ENCODE results near the gene CERS5. TPM values are rescaled to one million over a fixed set of nuclear protein-coding genes. Genes with fewer than 3 reads are reported as not detected.
"Not testable (repeated sequence)": the region's sequence is repeated elsewhere in the genome, so short reads cannot be mapped to it uniquely, and the experiment has no call there.

Gene CERS5
- total RNA-seq, 1 donor from 2014 or later, result 55.6 TPM

- DNase-seq (ENCODE audit: low spot score), result no peak
These were observed 20.1 kb upstream of the CERS5 start for GRCh38 chr12:50187084-50187900.

DNA sequence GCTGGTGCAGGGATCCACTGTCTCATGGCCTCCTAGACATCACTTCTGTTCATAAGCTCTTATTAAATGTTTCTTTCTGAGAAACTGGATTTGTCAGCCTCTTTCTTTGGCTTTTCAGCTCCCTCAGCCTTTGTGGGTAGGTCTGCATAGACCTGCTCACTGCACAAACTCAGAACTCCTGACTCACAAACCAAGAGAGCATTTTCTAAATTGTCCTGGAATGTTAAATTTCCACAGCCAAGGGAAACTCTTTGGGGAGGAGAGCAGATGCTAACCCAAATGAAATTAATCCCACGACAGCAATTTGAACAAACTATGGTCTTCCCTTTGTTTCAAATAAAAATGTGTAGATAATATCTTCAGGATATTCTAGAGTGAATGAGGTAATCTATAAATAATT lies 19.5 kb upstream of the CERS5 start:
- DNase-seq (ENCODE audit: low spot score), result no peak

DNA sequence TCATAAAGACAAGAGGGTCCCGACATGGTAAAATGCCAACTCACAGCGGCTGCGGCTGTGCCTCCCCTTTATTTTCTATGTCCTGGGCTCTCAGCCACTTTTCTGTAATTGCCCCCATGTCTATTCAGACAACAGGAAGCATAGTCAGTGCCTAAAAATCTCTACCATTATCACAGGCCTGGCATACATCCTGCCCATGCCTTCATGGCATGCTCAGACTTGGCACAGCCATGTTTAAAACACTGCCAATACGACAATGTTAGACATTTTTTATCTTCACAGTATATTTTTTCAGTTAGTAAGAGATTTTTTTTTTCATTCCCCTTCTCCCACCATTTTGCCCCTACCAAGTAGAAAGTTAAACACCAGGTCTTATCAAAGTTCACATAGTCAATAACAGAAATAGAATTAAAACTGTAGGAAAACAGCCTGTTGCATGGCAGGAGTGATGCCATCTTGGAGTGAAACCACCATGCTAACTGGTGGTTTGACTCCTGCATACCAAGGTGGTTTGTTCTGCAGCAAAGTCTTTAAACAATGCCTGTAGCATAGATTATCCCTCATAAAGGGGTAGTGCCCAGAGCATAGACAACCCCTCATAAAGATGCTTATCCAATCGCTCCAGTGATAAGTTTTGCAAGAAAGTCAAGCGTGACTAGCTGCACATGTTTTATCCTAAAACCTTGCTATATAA lies 18.9 kb upstream of the CERS5 start:
- DNase-seq (ENCODE audit: low spot score), result no peak

- DNase-seq (ENCODE audit: low spot score), result no peak
These were observed 18.2 kb upstream of the CERS5 start for GRCh38 chr12:50185301-50185895.

DNA sequence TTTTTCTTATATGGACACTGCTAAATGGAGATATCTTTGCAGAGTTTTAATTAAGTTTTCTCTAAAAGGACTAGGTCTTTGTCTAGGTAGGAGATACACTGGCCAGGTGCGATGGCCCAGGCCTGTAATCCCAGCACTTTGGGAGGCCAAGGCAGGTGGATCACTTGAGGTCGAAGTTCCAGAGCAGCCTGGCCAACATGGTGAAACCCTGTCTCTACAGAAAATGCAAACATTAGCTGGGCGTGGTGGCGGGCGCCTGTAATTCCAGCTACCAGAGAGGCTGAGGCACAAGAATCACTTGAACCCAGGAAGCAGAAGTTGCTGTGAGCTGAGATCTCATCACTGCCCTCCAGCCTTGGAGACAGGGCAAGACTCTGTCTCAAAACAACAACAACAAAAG lies 17.1 kb upstream of the CERS5 start:
- DNase-seq (ENCODE audit: low spot score), result no peak

GRCh38 chr12:50182461-50182860 lies 15.3 kb upstream of the CERS5 start:
- DNase-seq (ENCODE audit: low spot score), result no peak

DNA sequence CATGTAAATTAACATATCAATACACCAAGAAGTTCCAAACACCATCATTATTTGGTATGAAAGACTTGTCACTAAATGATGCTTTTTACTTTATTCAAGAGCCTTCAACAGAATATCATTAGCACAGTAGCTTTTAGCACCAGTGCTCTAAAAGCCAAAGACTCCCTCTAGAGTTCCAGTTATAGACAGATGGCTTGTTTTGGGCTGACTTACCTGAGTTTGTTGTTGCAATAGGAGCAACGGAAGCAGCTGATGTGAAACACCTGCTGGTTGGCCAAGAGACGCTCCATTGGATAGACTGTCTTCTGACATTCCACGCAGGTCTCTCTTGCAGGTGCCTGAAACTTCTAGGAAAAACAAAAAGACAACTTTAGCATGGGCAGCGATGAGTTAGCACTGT lies 14.5 kb upstream of the CERS5 start:
- no peak for DNase-seq (ENCODE audit: low spot score)

GRCh38 chr12:50175716-50176026 lies 8.5 kb upstream of the CERS5 start:
- no peak for DNase-seq (ENCODE audit: low spot score)

- no peak for DNase-seq (ENCODE audit: low spot score)
These were observed 8.0 kb upstream of the CERS5 start for GRCh38 chr12:50174971-50175715.

GRCh38 chr12:50166799-50167048 lies 445 bp downstream of the CERS5 start:
- DNase-seq (ENCODE audit: low spot score), result no peak

- DNase-seq (ENCODE audit: low spot score), result no peak
These were observed 2.2 kb downstream of the CERS5 start for GRCh38 chr12:50164963-50165362.

- DNase-seq (ENCODE audit: low spot score), result no peak
These were observed 4.9 kb downstream of the CERS5 start for GRCh38 chr12:50162230-50162629.

GRCh38 chr12:50160643-50161042 lies 6.5 kb downstream of the CERS5 start:
- DNase-seq (ENCODE audit: low spot score), result no peak

GRCh38 chr12:50157259-50157658 lies 9.9 kb downstream of the CERS5 start:
- no peak for DNase-seq (ENCODE audit: low spot score)

DNA sequence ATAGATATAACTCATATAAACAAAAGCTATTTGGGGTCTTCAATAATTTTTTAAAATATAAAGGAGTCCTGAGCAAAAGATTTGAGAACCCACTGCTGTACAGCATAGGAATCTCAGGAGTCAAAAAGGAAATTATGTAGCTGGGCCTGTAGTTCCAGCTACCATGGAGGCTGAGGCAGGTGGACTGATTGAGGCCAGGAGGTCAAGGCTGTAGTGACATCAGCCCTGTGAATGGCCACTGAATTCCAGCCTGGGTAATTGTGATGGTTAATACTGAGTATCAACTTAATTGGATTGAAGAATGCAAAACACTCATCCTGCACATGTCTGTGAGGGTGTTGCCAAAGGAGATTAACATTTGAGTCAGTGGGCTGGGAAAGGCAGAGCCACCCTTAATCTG lies 10.5 kb downstream of the CERS5 start:
- DNase-seq (ENCODE audit: low spot score), result no peak

DNA sequence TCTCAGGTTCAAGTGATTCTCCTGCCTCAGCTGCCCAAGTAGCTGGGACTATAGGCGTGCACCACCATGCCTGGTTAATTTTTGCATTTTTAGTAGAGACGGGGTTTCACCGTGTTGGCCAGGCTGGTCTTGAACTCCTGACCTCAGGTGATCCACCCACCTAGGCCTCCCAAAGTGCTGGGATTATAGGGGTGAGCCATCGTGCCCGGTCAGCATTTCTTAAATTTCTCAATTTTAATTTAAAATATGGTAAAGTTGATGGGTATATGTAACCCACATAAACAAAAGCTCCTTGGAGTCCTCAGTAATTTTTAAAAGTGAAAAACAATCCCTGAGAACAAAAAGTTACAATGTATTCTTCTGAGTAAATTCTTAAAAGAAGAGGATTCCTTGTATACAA lies 12.2 kb downstream of the CERS5 start:
- not testable (repeated sequence) for DNase-seq (ENCODE audit: low spot score)

DNA sequence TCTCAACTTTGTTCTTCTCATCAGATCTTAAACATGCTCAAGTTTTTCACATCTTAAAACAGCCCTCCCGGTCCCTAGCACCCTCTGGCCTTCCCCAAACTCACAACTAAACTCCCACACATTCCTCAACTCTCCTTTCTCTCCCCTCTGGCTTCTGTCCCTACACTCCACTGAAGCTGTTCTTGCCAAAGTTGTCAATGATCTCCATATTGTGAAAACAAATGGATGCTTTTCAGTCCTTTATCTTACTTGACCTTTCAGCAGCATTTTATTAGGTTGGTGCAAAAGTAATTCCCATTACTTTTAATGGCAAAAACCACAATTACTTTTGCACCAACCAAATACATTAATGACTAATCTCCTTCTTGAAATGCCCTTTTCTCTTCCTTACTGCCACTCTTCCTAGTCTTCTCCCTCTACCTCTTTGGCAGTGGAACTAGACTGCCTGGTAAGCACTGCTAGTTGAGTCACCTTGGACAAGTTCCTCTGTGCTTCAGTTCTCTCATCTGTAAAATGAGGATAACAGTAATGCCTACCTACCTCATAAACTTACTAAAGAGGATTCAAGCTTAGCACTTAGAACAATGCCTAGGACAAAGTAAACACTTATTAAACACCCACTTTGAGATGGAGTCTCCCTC lies 16.0 kb downstream of the CERS5 start:
- no peak for DNase-seq (ENCODE audit: low spot score)

- DNase-seq (ENCODE audit: low spot score), result no peak
These were observed 17.9 kb downstream of the CERS5 start for GRCh38 chr12:50149311-50149710.

DNA sequence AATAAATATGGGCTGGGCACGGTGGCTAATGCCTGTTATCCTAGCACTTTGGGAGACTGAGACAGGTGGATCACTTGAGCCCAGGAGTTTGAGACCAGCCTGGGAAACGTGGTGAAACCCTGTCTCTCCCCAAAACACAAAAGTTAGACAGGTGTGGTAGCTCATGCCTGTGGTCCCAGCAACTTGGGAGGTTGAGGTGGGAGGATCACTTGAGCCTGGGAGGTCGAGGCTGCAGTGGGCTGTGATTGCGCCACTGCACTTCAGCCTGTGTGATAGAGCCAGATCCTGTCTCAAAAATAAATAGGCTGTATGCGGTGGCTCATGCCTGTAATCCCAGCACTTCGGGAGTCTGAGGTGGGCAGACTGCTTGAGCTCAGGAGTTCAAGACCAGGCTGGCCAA lies 19.2 kb downstream of the CERS5 start:
- DNase-seq (ENCODE audit: low spot score), result not testable (repeated sequence)

DNA sequence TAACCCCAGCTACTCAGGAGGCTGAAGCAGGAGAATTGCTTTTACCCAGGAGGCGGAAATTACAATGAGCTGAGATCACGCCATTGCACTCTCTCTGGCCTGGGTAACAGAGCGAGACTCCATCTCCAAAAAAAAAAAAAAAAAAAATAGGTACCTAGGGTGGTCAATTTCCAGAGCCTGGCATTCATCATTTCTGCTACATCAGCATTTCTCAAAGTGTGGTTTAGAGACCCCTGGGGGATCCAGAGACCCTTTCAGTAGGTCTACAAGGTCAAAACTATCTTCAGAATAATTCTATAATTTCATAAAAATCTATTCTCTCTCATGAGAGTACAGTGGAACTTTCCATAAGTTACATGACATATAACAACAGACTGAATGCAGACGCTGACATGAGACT lies 19.9 kb downstream of the CERS5 start:
- DNase-seq (ENCODE audit: low spot score), result no peak

DNA sequence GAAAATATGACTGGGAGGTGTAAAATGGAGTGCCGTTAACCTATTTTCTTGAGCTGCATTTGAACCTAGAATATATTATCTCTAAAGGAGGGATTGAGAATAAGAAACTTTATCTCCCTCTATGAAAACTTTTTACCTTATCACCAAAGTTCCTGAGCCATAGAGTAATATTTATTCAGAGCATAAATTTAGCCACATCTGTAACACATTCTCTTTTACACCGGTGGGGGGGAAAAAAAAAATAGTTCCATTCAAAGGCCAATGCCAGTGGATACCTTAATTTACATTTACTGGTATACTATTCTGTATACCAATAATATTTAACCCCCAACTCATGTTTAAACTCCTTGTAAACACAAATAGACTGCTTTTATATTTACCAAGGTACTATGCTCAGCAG lies 21.7 kb downstream of the CERS5 start:
- no peak for DNase-seq (ENCODE audit: low spot score)

DNA sequence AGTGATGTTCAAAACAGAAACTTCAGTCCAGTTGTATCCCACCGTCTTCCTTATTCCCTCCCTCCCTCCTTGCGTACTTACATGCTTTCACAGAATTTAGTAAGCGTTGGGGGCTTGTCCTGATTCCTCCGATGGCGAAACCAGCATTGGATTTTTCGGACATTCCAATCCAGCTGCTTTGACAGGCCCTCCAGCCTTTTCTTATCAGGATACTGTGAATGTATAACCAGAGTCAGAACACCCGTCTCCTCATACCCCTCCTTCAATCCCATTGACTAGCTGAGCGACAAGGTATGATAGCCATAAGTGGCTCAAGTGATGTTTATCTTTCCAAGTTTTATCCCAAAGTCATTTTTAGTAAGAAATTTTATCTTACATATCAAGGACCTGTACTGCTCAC lies 24.2 kb downstream of the CERS5 start:
- no peak for DNase-seq (ENCODE audit: low spot score)
